Measurements from ENCODE around the gene CHST2.

The CHST2 gene

DNA sequence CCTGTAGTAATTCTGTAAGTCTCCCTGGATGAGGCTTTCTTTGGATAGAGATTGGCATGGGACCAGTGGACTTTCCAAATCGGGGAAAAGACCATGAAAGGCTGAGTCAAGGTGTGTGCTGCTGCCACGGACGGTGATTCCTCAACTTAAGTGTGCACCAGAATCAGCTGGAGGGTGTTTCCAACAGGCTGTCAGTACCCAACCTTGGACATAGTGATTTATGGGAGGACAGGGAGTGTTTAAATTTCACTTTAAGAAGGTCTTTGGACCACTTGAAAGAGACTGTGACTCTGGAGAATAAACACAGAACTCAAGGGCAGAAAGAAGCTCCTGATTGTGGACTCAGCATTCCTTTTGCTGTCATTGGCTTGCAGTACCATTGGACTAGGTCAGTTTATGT is 20.4 kb upstream of the CHST2 start:
- DNase-seq: no peak

DNA sequence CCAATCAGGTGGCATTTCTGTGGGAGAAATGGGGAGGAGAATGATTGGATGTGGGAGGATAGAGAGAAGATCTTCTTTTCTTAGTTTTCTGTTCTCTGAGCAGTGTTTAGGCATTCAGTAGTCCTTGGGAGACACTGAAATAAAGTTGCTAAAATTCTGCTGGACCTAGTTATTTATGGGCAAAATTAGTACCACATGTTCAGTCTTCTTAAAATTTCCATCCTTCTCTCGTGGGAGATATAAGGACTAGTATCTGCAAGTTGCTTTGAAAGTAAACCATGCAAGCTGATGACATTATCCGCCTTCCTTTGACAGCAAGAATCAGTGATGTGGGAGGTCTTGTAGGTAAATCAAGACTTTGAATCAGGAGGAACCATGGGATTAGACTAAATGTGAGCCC is 19.9 kb upstream of the CHST2 start:
- DNase-seq: no peak

DNA sequence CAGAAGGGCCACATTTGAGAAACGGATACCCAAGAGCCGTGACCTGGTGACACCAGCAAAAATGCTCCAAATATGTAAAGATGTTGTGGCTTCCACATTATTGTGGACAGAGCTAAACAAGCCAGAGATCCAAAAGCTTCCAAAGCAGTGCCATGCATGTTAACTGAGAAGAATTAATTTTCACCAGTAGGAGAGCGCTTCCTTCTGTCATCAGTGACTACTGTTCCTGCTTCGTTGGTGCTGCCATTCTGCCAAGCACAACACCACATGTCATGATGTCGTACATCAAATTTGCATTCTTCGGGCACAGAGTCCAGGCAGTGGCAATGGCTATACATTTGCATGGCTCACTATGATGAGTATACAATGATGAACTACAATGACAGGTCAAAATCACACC is 19.1 kb upstream of the CHST2 start:
- DNase-seq: no peak

GRCh38 chr3:143101792-143102381 is 17.7 kb upstream of the CHST2 start:
- DNase-seq: no peak

GRCh38 chr3:143103652-143104051 is 15.9 kb upstream of the CHST2 start:
- DNase-seq: no peak

GRCh38 chr3:143105170-143105569 is 14.4 kb upstream of the CHST2 start:
- no peak for DNase-seq

GRCh38 chr3:143109861-143110260 is 9.7 kb upstream of the CHST2 start:
- no peak for DNase-seq

DNA sequence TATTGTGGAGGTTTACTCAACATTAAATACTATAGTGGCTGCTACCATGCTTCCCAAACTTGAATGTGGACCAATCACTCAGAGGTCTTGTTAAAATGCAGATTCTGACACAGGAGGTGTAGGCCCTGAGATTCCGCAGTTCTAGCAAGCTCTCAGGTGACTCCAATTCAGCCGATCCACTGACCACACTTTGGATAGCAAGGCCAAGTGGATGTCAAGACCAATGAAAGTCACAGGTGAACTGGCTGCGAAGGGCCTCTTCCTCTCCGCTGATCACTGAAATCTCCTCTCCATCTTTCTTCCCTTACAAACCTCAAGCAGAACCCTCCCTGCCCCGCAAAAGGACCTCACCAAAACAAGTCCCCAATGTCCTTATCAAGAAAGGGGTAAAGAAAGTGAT is 9.2 kb upstream of the CHST2 start:
- DNase-seq: no peak

- no peak for DNase-seq
These were observed 952 bp upstream of the CHST2 start for GRCh38 chr3:143118630-143119008.

GRCh38 chr3:143119974-143120715 is 574 bp downstream of the CHST2 start:
- DNase-seq: no peak

DNA sequence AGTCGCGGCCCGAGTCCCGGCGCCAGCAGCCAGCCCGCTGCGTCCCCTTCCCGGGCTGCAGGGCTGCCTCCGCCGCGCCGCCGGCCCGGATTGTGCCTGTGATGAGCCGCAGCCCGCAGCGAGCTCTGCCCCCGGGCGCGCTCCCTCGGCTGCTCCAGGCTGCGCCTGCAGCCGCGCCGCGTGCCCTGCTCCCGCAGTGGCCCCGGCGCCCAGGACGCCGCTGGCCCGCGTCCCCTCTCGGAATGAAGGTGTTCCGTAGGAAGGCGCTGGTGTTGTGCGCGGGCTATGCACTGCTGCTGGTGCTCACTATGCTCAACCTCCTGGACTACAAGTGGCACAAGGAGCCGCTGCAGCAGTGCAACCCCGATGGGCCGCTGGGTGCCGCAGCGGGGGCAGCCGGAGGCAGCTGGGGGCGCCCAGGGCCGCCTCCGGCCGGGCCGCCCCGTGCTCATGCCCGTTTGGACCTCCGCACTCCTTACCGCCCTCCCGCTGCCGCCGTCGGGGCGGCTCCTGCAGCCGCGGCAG is 1.2 kb downstream of the CHST2 start:
- DNase-seq: no peak

DNA sequence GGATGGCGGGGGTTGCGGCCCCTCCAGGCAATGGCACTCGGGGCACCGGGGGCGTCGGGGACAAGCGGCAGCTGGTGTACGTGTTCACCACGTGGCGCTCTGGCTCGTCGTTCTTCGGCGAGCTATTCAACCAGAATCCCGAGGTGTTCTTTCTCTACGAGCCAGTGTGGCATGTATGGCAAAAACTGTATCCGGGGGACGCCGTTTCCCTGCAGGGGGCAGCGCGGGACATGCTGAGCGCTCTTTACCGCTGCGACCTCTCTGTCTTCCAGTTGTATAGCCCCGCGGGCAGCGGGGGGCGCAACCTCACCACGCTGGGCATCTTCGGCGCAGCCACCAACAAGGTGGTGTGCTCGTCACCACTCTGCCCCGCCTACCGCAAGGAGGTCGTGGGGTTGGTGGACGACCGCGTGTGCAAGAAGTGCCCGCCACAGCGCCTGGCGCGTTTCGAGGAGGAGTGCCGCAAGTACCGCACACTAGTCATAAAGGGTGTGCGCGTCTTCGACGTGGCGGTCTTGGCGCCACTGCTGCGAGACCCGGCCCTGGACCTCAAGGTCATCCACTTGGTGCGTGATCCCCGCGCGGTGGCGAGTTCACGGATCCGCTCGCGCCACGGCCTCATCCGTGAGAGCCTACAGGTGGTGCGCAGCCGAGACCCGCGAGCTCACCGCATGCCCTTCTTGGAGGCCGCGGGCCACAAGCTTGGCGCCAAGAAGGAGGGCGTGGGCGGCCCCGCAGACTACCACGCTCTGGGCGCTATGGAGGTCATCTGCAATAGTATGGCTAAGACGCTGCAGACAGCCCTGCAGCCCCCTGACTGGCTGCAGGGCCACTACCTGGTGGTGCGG is 1.9 kb downstream of the CHST2 start:
- DNase-seq: no peak

- DNase-seq: no peak
These were observed 2.5 kb downstream of the CHST2 start for GRCh38 chr3:143122089-143122430.

DNA sequence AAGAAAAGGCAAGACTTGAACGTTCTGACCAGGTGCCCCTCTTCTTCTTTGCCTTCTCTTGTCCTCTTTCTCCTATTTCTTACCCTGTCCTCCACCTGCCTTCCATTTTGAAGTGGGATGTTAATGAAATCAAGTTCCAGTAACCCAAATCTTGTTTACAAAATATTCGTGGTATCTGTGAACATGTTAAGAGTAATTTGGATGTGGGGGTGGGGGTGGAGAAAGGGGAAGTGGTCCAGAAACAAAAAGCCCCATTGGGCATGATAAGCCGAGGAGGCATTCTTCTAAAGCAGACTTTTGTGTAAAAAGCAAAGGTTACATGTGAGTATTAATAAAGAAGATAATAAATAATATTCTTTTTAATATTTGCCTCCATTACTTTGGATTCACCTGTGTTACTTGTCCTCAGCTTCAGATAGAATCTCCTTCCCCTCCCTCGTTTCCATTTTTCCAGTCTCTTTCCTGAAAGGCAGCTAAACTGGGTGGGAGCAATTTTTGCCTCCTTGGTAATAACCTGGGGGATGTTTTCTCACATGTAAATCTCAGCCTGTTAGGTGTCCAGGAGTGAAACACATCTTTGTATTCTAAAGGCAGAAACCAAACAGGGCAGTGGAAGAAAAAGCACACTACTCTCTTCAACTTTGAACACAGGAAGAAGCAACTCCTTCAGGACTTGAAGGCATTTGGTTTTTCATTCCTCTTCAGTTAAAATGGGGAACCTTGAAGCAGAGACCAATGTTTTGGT is 3.2 kb downstream of the CHST2 start:
- DNase-seq: no peak

DNA sequence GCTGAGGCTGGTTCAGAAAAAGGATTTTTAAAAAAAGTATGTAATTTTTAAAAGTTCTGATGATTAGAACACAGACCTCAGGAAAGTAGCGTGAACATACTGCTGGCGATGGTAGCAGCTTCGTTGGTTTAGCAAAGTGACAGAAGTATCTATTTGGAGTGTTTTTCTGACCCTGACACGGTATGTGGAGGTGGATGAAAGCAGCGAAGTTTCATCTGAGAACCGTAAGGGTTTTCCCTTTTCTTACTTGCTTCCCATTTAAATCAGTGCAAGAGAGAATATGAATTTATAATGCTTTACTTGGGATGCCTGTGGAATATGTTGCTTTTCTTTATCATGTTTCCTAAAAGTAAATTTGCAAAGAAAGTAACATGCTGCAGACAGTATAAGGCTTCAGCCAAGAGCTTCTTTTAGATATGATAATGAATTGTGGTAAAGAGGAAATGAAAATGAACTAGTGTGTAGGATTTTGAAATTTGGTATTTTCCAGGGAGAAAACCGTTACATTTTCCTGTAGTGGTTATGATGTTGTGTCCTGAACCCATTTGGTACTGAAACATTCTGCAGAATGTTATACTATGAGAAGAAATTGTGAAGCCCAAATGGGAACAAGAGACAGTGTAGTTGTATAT is 3.9 kb downstream of the CHST2 start:
- no peak for DNase-seq

DNA sequence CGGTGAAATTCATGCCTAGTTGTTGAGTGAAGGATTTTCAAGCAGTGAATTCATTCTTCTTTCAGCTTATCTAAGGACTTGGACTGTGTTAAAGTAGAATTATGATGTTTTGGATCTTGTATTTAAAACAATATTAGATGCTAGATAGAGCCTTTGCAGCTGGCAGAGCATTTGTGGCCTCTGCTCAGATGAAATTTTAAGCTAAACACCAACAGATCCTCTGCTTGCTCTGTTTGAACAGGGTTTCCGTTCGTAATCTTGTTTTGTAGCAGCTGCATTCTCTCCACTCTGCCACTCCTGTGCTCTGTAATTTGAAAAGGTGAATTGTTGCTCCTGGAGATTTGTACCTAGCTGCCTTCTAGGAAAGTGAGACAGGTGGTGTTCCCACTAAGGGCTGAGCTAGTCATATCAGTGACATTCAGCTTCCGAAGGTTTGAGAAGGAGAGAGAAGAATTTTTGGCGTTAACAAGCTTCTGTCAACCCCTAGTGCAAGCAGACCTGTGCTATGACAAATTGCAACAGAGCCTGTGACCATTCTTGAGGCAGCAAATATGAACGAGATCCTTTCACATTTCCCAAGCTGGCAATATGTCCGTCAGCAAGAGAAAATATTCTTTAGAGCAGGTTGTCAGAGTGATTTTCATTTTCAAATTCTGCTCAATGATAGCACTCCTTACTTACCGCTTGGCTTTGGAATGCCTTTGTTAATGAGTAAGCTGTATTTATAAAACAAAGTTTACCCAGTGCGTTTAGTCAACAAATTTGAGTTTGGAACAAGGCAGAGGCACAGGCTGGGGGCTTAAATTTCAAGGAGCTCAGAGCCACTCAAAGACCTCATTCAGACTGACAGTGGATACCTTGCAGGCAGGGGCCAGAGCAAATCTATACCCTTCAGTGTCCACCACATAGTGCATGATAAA is 5.3 kb downstream of the CHST2 start:
- DNase-seq: no peak

DNA sequence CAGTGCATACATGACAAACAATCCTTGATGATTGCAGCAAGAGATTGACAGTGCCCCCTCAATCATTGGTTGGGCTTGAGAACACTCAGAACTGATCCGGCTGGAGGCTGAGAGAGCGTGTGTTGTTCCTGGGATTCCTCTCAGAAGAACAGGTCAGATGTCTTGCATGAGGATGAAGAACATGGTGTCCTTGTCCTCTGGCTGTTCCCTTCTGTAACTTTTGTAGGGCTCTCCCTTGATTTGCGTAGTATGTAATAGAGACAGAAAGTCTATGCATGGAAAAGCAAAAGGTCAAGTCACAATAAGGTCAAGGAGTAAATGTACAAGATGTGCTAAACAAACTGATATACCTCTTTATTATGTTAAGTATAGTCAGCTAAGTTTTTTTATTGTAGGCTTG is 8.2 kb downstream of the CHST2 start:
- DNase-seq: no peak

GRCh38 chr3:143128227-143128955 is 8.8 kb downstream of the CHST2 start:
- no peak for DNase-seq

- no peak for DNase-seq
These were observed 12.8 kb downstream of the CHST2 start for GRCh38 chr3:143132246-143132980.

- DNase-seq: peak; percentile 64
These were observed 14.9 kb downstream of the CHST2 start for GRCh38 chr3:143134471-143134870.

Data from NCI-H2029 (cell line).